ENCODE data around the gene ZMYND8.

DNA sequence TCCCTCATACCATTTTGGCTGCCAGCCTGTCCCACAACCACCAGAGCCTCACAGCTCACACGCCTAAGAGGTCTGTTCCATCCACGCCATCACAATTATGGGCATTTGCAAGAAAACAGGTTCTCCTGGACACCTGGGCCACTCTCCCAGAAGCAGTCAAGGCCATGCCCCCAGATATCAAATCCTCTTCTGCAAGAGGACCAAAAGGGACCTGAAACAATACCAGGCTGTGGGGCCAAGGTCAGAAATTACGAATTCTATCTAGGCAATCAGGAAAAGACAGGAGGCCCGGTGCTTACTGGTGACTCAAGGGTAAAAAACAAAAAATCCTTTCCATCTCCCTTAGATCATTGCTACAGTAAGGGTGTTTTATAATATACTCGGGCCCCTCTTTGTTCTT is 69.8 kb downstream of the ZMYND8 start:
- TF ChIP-seq, protein P1, sequence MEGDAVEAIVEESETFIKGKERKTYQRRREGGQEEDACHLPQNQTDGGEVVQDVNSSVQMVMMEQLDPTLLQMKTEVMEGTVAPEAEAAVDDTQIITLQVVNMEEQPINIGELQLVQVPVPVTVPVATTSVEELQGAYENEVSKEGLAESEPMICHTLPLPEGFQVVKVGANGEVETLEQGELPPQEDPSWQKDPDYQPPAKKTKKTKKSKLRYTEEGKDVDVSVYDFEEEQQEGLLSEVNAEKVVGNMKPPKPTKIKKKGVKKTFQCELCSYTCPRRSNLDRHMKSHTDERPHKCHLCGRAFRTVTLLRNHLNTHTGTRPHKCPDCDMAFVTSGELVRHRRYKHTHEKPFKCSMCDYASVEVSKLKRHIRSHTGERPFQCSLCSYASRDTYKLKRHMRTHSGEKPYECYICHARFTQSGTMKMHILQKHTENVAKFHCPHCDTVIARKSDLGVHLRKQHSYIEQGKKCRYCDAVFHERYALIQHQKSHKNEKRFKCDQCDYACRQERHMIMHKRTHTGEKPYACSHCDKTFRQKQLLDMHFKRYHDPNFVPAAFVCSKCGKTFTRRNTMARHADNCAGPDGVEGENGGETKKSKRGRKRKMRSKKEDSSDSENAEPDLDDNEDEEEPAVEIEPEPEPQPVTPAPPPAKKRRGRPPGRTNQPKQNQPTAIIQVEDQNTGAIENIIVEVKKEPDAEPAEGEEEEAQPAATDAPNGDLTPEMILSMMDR (IDR thresholded peaks at IDR 0.05) = no peak
- TF ChIP-seq, protein P2, sequence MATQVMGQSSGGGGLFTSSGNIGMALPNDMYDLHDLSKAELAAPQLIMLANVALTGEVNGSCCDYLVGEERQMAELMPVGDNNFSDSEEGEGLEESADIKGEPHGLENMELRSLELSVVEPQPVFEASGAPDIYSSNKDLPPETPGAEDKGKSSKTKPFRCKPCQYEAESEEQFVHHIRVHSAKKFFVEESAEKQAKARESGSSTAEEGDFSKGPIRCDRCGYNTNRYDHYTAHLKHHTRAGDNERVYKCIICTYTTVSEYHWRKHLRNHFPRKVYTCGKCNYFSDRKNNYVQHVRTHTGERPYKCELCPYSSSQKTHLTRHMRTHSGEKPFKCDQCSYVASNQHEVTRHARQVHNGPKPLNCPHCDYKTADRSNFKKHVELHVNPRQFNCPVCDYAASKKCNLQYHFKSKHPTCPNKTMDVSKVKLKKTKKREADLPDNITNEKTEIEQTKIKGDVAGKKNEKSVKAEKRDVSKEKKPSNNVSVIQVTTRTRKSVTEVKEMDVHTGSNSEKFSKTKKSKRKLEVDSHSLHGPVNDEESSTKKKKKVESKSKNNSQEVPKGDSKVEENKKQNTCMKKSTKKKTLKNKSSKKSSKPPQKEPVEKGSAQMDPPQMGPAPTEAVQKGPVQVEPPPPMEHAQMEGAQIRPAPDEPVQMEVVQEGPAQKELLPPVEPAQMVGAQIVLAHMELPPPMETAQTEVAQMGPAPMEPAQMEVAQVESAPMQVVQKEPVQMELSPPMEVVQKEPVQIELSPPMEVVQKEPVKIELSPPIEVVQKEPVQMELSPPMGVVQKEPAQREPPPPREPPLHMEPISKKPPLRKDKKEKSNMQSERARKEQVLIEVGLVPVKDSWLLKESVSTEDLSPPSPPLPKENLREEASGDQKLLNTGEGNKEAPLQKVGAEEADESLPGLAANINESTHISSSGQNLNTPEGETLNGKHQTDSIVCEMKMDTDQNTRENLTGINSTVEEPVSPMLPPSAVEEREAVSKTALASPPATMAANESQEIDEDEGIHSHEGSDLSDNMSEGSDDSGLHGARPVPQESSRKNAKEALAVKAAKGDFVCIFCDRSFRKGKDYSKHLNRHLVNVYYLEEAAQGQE (IDR thresholded peaks at IDR 0.05; ENCODE audit: insufficient read depth in 1 of 2, low read depth in 2 of 2, low read length in 1 of 2) = no peak

Data from Panc1 (cell line).